Upper lobe of right lung (tissue), 1 donor: Measurements from ENCODE around the gene NT5C. TPM values are rescaled to one million over a fixed set of nuclear protein-coding genes. Genes with fewer than 3 reads are reported as not detected.

Experiments used
- ATAC-seq: fragments of 200-7000 bp; cut with Tn5 transposase; one replicate; pipeline ENCODE4 v1.9.1; 2020; ENCODE audit warnings: mild to moderate bottlenecking, moderate library complexity
- DNase-seq: peaks from one replicate; pipeline ENCODE4 v3.0.0-alpha.2; 2020
- H3K27ac ChIP-seq: fragments of 200-600 bp; one replicate; pipeline ENCODE4 v1.8.0; 2022
- H3K27me3 ChIP-seq: fragments of 200-600 bp; one replicate; pipeline ENCODE4 v1.8.0; 2022; ENCODE audit warnings: mild to moderate bottlenecking
- H3K36me3 ChIP-seq: fragments of 200-600 bp; one replicate; pipeline ENCODE4 v1.8.0; 2022
- H3K4me1 ChIP-seq: fragments of 200-600 bp; one replicate; pipeline ENCODE4 v1.8.0; 2022
- H3K4me3 ChIP-seq: fragments of 200-600 bp; one replicate; pipeline ENCODE4 v1.8.0; 2022; ENCODE audit warnings: mild to moderate bottlenecking
- H3K9me3 ChIP-seq: fragments of 200-600 bp; one replicate; pipeline ENCODE4 v1.8.0; 2022
- intact Hi-C: fragments of 100-400 bp; cut with DNase I; formaldehyde crosslinking; loops from one replicate; pipeline ENCODE4 v1.11.0; 2022
- total RNA-seq: library from RNA; stranded (reverse); fragmentation: NEBNext Ultra II Directional; extraction: Animal tissue kit (Norgen Biotek cat#: 25700); gene quantifications from one replicate; pipeline ENCODE4 v1.2.1, GENCODE V29; 2021
- TF ChIP-seq, protein P1 (sequence below): fragments of 200-600 bp; IDR thresholded peaks from one replicate; pipeline ENCODE4 v1.8.0; 2022; ENCODE audit warnings: antibody characterized with exemption
- donor health status: DM: no; HTN: yes; CAD: no; lungs with severe emphysema.

Gene NT5C
- total RNA-seq, 1 donor from 2014 or later = 35.8 TPM

DNA sequence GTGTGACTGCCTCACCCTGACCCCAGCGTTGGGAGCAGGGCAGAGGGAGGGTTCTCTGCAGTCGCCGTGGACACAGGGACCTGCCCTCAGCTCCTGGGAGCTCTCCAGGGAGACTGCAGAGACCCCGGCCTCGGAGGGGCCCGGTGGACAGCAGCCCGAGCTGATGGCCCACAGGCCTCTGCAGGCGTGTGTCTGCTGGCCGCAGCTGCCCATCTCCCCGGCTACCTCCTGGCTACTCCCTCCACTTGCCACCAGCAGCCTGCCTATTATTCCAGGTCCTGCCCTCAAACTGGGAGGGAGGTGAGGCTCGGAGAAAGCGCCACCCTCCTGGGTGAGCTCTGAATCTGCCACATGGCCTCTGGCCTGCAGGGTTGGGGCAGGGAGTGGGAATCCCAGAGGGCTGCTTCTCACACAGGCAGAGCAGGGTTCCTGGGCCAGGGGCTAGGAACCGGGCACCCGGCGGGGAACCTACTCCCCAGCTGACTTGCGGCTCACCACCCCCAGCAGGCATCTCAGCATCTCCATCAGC is 36.6 kb downstream of the NT5C start:
- intact Hi-C loops = no loop called here
- DNase-seq = no peak
- no peak for ATAC-seq
- H3K9me3 ChIP-seq = no peaks in the 10 kb centered on the region
- H3K4me3 ChIP-seq = no peak overlapping the region
- H3K36me3 ChIP-seq = peaks cover 11% of the 10 kb centered on the region
- peaks cover 45% of the 10 kb centered on the region for H3K4me1 ChIP-seq
- H3K27ac ChIP-seq = peak overlapping the region; percentile 81
- TF ChIP-seq, protein P1, sequence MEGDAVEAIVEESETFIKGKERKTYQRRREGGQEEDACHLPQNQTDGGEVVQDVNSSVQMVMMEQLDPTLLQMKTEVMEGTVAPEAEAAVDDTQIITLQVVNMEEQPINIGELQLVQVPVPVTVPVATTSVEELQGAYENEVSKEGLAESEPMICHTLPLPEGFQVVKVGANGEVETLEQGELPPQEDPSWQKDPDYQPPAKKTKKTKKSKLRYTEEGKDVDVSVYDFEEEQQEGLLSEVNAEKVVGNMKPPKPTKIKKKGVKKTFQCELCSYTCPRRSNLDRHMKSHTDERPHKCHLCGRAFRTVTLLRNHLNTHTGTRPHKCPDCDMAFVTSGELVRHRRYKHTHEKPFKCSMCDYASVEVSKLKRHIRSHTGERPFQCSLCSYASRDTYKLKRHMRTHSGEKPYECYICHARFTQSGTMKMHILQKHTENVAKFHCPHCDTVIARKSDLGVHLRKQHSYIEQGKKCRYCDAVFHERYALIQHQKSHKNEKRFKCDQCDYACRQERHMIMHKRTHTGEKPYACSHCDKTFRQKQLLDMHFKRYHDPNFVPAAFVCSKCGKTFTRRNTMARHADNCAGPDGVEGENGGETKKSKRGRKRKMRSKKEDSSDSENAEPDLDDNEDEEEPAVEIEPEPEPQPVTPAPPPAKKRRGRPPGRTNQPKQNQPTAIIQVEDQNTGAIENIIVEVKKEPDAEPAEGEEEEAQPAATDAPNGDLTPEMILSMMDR = no peak
- no peaks in the 10 kb centered on the region for H3K27me3 ChIP-seq

DNA sequence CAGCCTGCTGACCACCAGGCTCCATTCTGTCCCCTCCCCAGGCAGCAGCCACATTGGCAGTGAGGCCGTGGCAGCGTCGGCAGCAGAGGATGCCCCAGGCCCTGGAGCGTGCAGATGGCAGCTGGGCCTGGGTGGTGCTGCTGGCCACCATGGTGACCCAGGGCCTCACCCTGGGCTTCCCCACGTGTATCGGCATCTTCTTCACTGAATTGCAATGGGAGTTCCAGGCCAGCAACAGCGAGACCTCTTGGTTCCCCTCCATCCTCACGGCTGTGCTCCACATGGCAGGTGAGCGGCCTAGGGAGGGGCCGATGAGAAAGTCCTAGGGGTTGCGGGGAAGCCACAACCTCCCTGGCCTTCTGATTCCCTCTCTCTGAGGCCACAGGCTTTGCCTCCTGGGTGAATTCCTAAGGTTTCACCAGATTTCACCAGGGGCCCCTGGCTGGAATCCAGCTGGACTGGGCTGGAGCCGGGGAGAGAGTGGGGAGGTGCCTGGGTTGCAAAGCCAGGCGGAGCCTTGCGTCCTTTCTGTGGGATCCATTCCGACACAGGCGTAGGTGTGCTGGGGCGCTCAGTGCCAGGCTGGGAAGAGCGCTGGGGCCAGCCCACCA is 37.9 kb downstream of the NT5C start:
- Histone ChIP-seq H3K27me3 (no peaks in the 10 kb centered on the region), H3K27ac (peak overlapping the region; percentile 65), H3K36me3 (peaks cover 9% of the 10 kb centered on the region), H3K4me3 (no peak overlapping the region), H3K4me1 (peaks cover 58% of the 10 kb centered on the region), H3K9me3 (no peaks in the 10 kb centered on the region)
- no peak for ATAC-seq
- TF ChIP-seq, protein P1 = no peak
- intact Hi-C loops = no loop called here
- DNase-seq = no peak

DNA sequence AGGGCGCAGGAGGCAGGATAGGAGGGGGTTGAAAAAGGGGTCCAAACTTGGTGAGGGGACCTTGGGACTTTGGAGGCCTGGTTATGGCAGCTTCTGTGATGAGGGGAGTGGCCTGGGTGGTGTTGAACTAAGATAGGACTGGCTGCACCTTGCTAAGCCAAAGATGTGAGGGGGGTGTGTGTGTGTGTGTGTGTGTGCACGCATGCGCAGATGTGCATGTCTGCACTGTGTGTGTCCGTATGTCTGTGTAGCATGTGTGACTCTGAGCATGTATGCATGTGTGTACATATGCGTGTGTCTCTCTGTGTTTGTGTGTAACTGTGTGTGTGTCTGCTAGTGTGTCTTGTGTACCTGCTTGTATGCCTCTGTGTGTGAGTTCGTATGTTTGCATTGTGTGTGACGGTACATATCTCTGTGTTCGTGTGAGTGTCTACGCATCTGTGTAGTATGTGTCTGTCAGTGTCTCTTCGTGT is 39.7 kb downstream of the NT5C start:
- no peaks in the 10 kb centered on the region for H3K9me3 ChIP-seq
- intact Hi-C loops = no loop called here
- H3K27ac ChIP-seq = peak overlapping the region; percentile 20
- DNase-seq (no peak), ATAC-seq (no peak)
- no peaks in the 10 kb centered on the region for H3K36me3 ChIP-seq
- peaks cover 67% of the 10 kb centered on the region for H3K4me1 ChIP-seq
- TF ChIP-seq, protein P1 = no peak
- H3K4me3 ChIP-seq = no peak overlapping the region
- no peaks in the 10 kb centered on the region for H3K27me3 ChIP-seq

GRCh38 chr17:75090871-75091854 is 40.4 kb downstream of the NT5C start:
- Histone ChIP-seq H3K36me3 (no peaks in the 10 kb centered on the region), H3K9me3 (no peaks in the 10 kb centered on the region), H3K4me1 (peaks cover 73% of the 10 kb centered on the region), H3K27ac (peak overlapping the region; percentile 20), H3K4me3 (no peak overlapping the region), H3K27me3 (no peaks in the 10 kb centered on the region)
- intact Hi-C loops = no loop called here
- ATAC-seq = no peak
- TF ChIP-seq, protein P1 = no peak
- no peak for DNase-seq

DNA sequence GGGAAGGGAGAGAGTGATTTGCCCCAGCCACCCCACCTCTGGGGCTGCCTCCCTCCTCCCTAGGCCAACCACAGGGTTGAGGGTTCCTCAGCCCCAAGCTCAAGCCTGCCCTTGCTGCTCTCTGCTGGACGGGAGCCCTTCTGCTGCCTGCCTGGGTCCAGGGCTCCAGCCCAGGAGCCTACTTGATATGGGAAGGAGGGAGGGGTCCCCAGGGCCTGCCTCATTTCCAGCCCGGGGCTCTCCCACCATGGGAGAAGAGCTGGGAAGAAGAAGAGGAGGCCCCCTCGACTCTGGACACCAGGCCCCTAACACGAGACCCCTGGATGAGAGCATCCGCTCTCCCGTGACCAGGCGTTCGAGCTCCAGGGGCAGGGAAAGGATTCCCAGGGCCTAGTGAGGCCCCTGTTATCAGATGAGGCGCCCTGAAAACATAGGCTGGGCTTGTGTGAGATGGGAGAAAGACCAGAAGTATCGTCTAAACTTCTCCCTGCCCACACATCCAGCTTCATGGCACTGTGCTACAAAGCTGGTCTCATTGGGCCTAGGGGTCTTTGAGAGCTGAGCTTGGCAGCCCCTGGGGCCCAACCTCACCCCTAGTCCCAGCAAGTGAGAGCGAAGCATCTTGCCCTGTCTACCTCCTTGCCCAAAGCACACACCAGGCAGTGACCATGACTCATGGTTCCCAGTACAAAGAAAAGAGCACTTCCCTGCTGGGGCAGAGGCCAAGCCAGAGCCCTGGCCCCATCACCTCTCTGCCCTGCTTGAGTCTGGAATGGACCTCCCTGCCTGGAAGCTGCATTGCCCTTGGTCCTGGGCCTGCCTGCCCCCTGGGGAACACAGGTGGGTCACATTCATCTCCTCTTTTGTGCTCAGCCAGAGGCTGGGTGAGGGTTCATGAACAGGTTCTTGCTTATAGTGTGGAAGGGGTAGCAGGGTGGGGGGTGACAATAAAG is 42.8 kb downstream of the NT5C start:
- intact Hi-C loops = no loop called here
- no peak for DNase-seq
- peak; percentile 40 for ATAC-seq

More for the DNA sequence above, 42.8 kb downstream of the NT5C start:
- Histone ChIP-seq H3K9me3 (no peaks in the 10 kb centered on the region), H3K27ac (peak overlapping the region; percentile 93), H3K36me3 (no peaks in the 10 kb centered on the region), H3K27me3 (no peaks in the 10 kb centered on the region), H3K4me1 (peaks cover 60% of the 10 kb centered on the region), H3K4me3 (peak overlapping the region; percentile 69)
- TF ChIP-seq, protein P1 = no peak
